B cell (primary cell): Measurements from ENCODE around the gene PSORS1C1. TPM values are rescaled to one million over a fixed set of nuclear protein-coding genes. Genes with fewer than 3 reads are reported as not detected.

ENCODE experiments used
- ATAC-seq: fragments of 200-7000 bp; cut with Tn5 transposase; one replicate; pipeline ENCODE4 v1.10.0; 2021; ENCODE audit warnings: low read depth, mild to moderate bottlenecking, moderate number of reproducible peaks, moderate library complexity
- CTCF ChIA-PET: fragments of 350-600 bp; sonication (Branson Sonifier 250); formaldehyde crosslinking; loops from one replicate; lab custom pipeline; 2021; ENCODE audit warnings: antibody characterized with exemption, inconsistent platforms; lab: Charles Lee
- POLR2A ChIA-PET: fragments of 350-600 bp; sonication (Branson Sonifier 250); formaldehyde crosslinking; loops from one replicate; lab custom pipeline; 2021; ENCODE audit warnings: antibody characterized with exemption; lab: Charles Lee
- DNase-seq: peaks from one replicate; pipeline ENCODE4 v3.0.0; 2013
- H2AFZ ChIP-seq: 2 replicates; pipeline ENCODE4 v1.6.1; 2012; ENCODE audit warnings: mild to moderate bottlenecking, low read depth, low read length; ENCODE audit not compliant: insufficient read depth, poor library complexity, severe bottlenecking
- H3K27ac ChIP-seq, 2 donors: 1 replicate in 1 of 2; 2 replicates in 1 of 2; pipeline ENCODE4 v1.5.1; 2012 to 2013; ENCODE audit warnings: low read length in 2 of 2, mild to moderate bottlenecking in 2 of 2, moderate library complexity in 1 of 2
- H3K27me3 ChIP-seq, 4 experiments: fragments of 200-600 bp in 1 of 4; sonication (generic) in 1 of 4; replicated peaks in 1 of 4; 1 replicate in 2 of 4; 2 replicates in 2 of 4; pipeline versions ENCODE4 v1.6.1 to v1.7.0; 2013 to 2016; ENCODE audit warnings: low read length in 3 of 4, mild to moderate bottlenecking in 2 of 4, mixed read lengths in 1 of 4, moderate library complexity in 1 of 4; ENCODE audit not compliant: insufficient read depth in 4 of 4, control insufficient read depth in 3 of 4; ENCODE audit errors: control extremely low read depth in 1 of 4
- H3K36me3 ChIP-seq, 2 experiments: replicated peaks in 1 of 2; 1 replicate in 1 of 2; 2 replicates in 1 of 2; pipeline versions ENCODE4 v1.6.1 to v1.7.1; 2013; ENCODE audit warnings: low read length in 1 of 2; ENCODE audit not compliant: insufficient read depth in 2 of 2, control insufficient read depth in 1 of 2; ENCODE audit errors: control extremely low read depth in 1 of 2, extremely low read depth in 1 of 2
- H3K4me1 ChIP-seq, 2 donors: fragments of 200-600 bp in 1 of 2; sonication (generic) in 1 of 2; 1 replicate in 1 of 2; 2 replicates in 1 of 2; pipeline versions ENCODE4 v1.5.1 to v1.6.1; 2013 to 2017; ENCODE audit warnings: low read length in 2 of 2; ENCODE audit not compliant: control insufficient read depth in 2 of 2, insufficient read depth in 2 of 2
- H3K4me2 ChIP-seq: replicated peaks from 2 replicates; pipeline ENCODE3; 2012; ENCODE audit warnings: mild to moderate bottlenecking, low read depth, low read length; ENCODE audit not compliant: poor library complexity, severe bottlenecking
- H3K4me3 ChIP-seq, 5 experiments: fragments of 200-600 bp in 1 of 5; sonication (generic) in 1 of 5; 1 replicate in 3 of 5; 2 replicates in 2 of 5; pipeline versions ENCODE4 v1.5.1 to v1.7.0; 2011 to 2016; ENCODE audit warnings: low read length in 4 of 5, mild to moderate bottlenecking in 4 of 5, low read depth in 2 of 5, control low read depth in 1 of 5, moderate library complexity in 1 of 5; ENCODE audit not compliant: insufficient read depth in 1 of 5; ENCODE audit errors: control extremely low read depth in 1 of 5, extremely low read depth in 1 of 5
- H3K79me2 ChIP-seq: fragments of 200-600 bp; sonication (generic); one replicate; pipeline ENCODE4 v1.6.0; 2016; ENCODE audit warnings: low read length; ENCODE audit not compliant: control insufficient read depth, insufficient read depth
- H3K9ac ChIP-seq: fragments of 200-600 bp; sonication (generic); 2 replicates; pipeline ENCODE4 v1.6.1; 2017; ENCODE audit warnings: mild to moderate bottlenecking, low read length, moderate library complexity
- H3K9me3 ChIP-seq, 3 donors: one replicate each; pipeline versions ENCODE4 v1.6.1 to v1.7.1; 2013; ENCODE audit warnings: low read length in 2 of 3; ENCODE audit not compliant: control insufficient read depth in 2 of 3, insufficient read depth in 1 of 3; ENCODE audit errors: control extremely low read depth in 1 of 3
- H4K20me1 ChIP-seq: 2 replicates; pipeline ENCODE4 v1.6.0; 2012; ENCODE audit warnings: mild to moderate bottlenecking, low read length; ENCODE audit not compliant: insufficient read depth, control insufficient read depth, poor library complexity, severe bottlenecking
- H3K27ac Mint-ChIP-seq: one replicate; pipeline ENCODE4 v1.8.0; 2021; ENCODE audit warnings: mixed read lengths
- H3K27me3 Mint-ChIP-seq: one replicate; pipeline ENCODE4 v1.8.0; 2021; ENCODE audit warnings: mixed read lengths
- H3K4me1 Mint-ChIP-seq: one replicate; pipeline ENCODE4 v1.8.0; 2021; ENCODE audit warnings: mixed read lengths
- H3K4me3 Mint-ChIP-seq: one replicate; pipeline ENCODE4 v1.8.0; 2021; ENCODE audit warnings: mixed read lengths
- H3K9me3 Mint-ChIP-seq: one replicate; pipeline ENCODE4 v1.8.0; 2022; ENCODE audit warnings: mixed read lengths; ENCODE audit not compliant: insufficient read depth
- EZH2 ChIP-seq: IDR thresholded peaks from 2 replicates; pipeline ENCODE4 v1.6.1; 2012; ENCODE audit warnings: borderline replicate concordance, low read depth, mild to moderate bottlenecking, moderate library complexity, low read length; ENCODE audit not compliant: insufficient read depth, poor library complexity, severe bottlenecking
- WGBS: methylation state at CpG from one replicate; pipeline ENCODE4 v1.1.5; 2013; ENCODE audit warnings: missing lambda C conversion rate; ENCODE audit not compliant: insufficient coverage; 5-methylcytosine and 5-hydroxymethylcytosine counted together
- intact Hi-C: fragments of 100-400 bp; cut with micrococcal nuclease; formaldehyde crosslinking; loops from one replicate; pipeline ENCODE4 v1.10.0; 2022
- polyA plus RNA-seq: library from polyadenylated mRNA; depleted of rRNA; stranded (reverse); fragments of >200 nt; gene quantifications from 2 replicates; pipeline ENCODE4 v1.2.3, GENCODE V29; 2012
- total RNA-seq, 2 donors: library from RNA; stranded (reverse); fragments of 120-200 nt in 1 of 2; gene quantifications; 1 replicate in 1 of 2; 2 replicates in 1 of 2; pipeline versions ENCODE4 v1.2.3 to v1.2.4, GENCODE V29; 2013 to 2022
- TF ChIP-seq, protein P1 (sequence below): fragments of 200-600 bp; IDR thresholded peaks from one replicate; pipeline ENCODE4 v1.8.0; 2022; ENCODE audit warnings: antibody characterized with exemption, mild to moderate bottlenecking

The PSORS1C1 gene
- total and polyA plus RNA-seq, 2 donors (not counting 1 experiment from before 2014, with no cell fraction given) = not detected

GRCh38 chr6:31143148-31143547 lies 28.5 kb downstream of the PSORS1C1 start:
- Mint-ChIP-seq H3K9me3 (no peaks in the 10 kb centered on the region), H3K27me3 (no peaks in the 10 kb centered on the region), H3K27ac (no peak overlapping the region), H3K4me3 (no peak overlapping the region), H3K4me1 (peaks cover 2% of the 10 kb centered on the region)
- no peak overlapping the region for H2AFZ ChIP-seq
- H3K79me2 ChIP-seq = no peaks in the 10 kb centered on the region
- POLR2A ChIA-PET = no interaction called here
- CTCF ChIA-PET = interaction anchor here (2.1 to 5.3 kb wide), 2 partner anchors 12 to 224 kb away, joined by 6 to 24 read pairs; no protein-coding TSS in a partner anchor
- H4K20me1 ChIP-seq = no peaks in the 10 kb centered on the region
- H3K4me1 ChIP-seq = no peaks in the 10 kb centered on the region
- no peak overlapping the region for H3K4me3 ChIP-seq
- ATAC-seq = no peak
- 93% methylated on average over 11 of the region's 11 CpGs for WGBS
- H3K27me3 ChIP-seq = no peaks in the 10 kb centered on the region
- no peak overlapping the region for H3K4me2 ChIP-seq
- H3K9ac ChIP-seq = no peak overlapping the region
- TF ChIP-seq EZH2 = no peak
- TF ChIP-seq, protein P1, sequence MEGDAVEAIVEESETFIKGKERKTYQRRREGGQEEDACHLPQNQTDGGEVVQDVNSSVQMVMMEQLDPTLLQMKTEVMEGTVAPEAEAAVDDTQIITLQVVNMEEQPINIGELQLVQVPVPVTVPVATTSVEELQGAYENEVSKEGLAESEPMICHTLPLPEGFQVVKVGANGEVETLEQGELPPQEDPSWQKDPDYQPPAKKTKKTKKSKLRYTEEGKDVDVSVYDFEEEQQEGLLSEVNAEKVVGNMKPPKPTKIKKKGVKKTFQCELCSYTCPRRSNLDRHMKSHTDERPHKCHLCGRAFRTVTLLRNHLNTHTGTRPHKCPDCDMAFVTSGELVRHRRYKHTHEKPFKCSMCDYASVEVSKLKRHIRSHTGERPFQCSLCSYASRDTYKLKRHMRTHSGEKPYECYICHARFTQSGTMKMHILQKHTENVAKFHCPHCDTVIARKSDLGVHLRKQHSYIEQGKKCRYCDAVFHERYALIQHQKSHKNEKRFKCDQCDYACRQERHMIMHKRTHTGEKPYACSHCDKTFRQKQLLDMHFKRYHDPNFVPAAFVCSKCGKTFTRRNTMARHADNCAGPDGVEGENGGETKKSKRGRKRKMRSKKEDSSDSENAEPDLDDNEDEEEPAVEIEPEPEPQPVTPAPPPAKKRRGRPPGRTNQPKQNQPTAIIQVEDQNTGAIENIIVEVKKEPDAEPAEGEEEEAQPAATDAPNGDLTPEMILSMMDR = no peak
- no peak for DNase-seq
- H3K27ac ChIP-seq = no peak overlapping the region
- intact Hi-C loops = no loop called here
- H3K36me3 ChIP-seq = peaks cover 0 to 13% of the 10 kb centered on the region in 2 experiments
- H3K9me3 ChIP-seq = no peaks in the 10 kb centered on the region

GRCh38 chr6:31144296-31144969 lies 29.8 kb downstream of the PSORS1C1 start:
- ATAC-seq = no peak
- Mint-ChIP-seq H3K4me1 (peaks cover 3% of the 10 kb centered on the region), H3K9me3 (no peaks in the 10 kb centered on the region), H3K27me3 (no peaks in the 10 kb centered on the region), H3K4me3 (no peak overlapping the region), H3K27ac (no peak overlapping the region)
- Histone ChIP-seq H3K4me2 (no peak overlapping the region), H3K27me3 (no peaks in the 10 kb centered on the region), H3K36me3 (peaks cover 0 to 13% of the 10 kb centered on the region in 2 experiments), H3K4me3 (no peak overlapping the region), H3K9me3 (no peaks in the 10 kb centered on the region), H3K79me2 (no peaks in the 10 kb centered on the region), H3K27ac (no peak overlapping the region), H3K4me1 (no peaks in the 10 kb centered on the region), H4K20me1 (no peaks in the 10 kb centered on the region), H2AFZ (no peak overlapping the region), H3K9ac (no peak overlapping the region)
- ChIA-PET POLR2A (no interaction called here), CTCF (interaction anchor here (1.3 to 5.3 kb wide), 2 partner anchors 9 to 223 kb away, joined by 5 to 24 read pairs; no protein-coding TSS in a partner anchor)
- WGBS = 94% methylated on average over 16 of the region's 18 CpGs
- no peak for DNase-seq
- intact Hi-C loops = no loop called here
- TF ChIP-seq, protein P1 = no peak
- no peak for TF ChIP-seq EZH2
